H7 (cell line): ENCODE measurements around the gene NSUN2. TPM values are rescaled to one million over a fixed set of nuclear protein-coding genes. Genes with fewer than 3 reads are reported as not detected.

Experiments
- DNase-seq: peaks from one replicate; pipeline ENCODE4 v3.0.0; 2012
- H3K27me3 ChIP-seq: 2 replicates; pipeline ENCODE4 v1.6.0; 2011; ENCODE audit warnings: mild to moderate bottlenecking, low read length; ENCODE audit not compliant: control insufficient read depth, insufficient read depth
- H3K36me3 ChIP-seq: replicated peaks from 2 replicates; pipeline ENCODE4 v1.5.1; 2011; ENCODE audit warnings: low read length; ENCODE audit not compliant: control insufficient read depth, insufficient read depth
- H3K4me3 ChIP-seq: 2 replicates; pipeline ENCODE4 v1.5.1; 2011; ENCODE audit warnings: low read depth, mild to moderate bottlenecking, control low read depth, low read length, moderate library complexity; ENCODE audit not compliant: insufficient read depth
- total RNA-seq: library from RNA; depleted of rRNA; stranded (reverse); fragments of >200 nt; shearing (Covaris generic); gene quantifications from 2 replicates; pipeline ENCODE4 v1.2.3, GENCODE V29; 2014

The NSUN2 gene
- total RNA-seq, 1 experiment from 2014 or later: 73.1 TPM

DNA sequence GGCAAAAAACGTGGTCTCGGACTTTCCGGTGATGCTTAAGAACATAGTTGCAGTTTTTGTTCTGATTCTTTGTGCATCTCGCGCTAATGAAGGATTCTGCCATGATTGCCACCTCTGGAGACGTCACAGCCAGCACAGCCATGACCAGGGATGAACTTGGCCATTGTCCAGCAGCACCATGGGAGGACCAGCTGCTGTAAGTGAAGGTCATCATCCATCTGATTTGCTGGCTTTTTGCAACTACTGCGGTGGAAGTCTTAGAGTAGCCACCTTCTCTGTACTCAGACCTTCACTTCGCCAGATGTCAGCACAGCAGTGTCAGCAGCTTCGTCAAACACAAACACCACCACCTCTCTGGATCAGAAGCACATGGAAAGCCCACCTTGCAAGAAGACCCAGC is 45.7 kb downstream of the NSUN2 start:
- DNase-seq: no peak
- no peaks in the 10 kb centered on the region for H3K36me3 ChIP-seq
- peaks cover 16% of the 10 kb centered on the region for H3K27me3 ChIP-seq
- no peak overlapping the region for H3K4me3 ChIP-seq

DNA sequence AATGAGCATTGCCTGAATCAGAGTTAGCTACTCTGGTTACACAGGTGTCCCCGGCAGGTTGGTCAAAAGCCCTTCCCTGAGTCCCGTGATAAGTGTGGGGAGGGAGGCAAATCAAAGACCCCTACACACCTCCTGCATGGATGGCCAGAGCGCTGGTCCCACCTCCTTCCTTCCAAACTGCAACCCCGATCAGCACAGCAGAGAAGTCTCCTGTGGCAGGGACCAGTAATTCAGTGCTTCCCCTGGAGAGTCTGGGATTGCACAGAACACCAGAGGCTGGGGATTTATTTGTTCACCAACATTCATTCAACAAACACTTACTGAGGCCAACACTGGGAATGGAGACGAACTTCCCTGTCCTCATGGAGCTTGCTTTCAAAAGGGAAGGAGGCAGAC is 46.2 kb downstream of the NSUN2 start:
- Histone ChIP-seq H3K4me3 (no peak overlapping the region), H3K27me3 (peaks cover 19% of the 10 kb centered on the region), H3K36me3 (no peaks in the 10 kb centered on the region)
- no peak for DNase-seq

DNA sequence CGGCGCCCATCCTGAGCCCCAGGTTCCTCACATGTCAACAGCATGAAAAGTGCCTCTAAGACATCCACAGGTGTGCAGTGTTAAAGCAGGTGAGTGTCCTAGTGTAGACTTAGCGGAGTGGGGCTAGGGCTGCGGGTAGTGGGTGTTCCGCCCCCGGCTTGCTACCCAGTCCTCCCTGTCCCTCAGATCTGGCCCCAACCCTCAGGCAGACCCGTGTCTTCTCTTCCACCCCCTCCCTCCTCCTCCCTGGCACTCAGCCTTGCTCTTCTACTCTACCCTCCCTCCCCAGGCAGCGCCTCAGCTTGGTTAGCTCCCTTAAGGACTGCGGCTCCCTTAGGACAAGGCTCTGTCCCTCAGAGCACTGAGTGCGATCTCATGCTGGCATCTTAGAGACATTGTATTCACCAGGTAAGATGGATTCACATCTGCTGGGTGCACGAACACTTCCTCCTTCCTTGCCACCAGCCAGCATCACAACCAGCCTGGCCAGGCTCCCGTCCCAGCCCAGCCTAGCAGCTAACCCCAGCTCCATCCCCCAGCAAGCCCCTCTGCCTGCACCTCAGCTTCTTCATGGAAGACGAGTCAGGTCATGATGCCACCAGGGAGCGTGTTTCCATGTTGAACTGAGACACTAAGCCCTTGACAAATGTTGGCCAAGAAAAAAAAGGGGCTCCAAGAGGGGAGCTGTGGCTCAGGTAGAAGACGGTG is 46.8 kb downstream of the NSUN2 start:
- DNase-seq: peak; percentile 30
- Histone ChIP-seq H3K4me3 (no peak overlapping the region), H3K36me3 (no peaks in the 10 kb centered on the region), H3K27me3 (peaks cover 20% of the 10 kb centered on the region)

DNA sequence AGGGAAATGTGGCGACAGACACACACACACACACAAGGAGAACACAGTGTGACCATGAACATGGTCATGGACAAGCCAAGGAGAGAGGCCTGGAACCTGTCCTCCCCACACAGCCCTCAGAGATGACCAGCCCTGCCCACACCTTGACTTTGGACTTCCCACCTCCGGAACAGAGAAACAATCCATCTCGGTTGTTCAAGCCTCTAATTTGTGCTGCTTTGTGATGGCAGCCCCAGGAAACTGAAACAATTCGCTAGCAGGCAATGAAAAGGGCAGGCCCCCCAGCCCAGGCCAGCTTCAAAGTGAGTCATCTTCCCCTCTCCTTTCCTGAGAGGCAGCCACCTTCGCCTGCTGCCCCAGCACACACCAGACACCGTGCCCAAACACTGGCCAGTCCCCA is 47.7 kb downstream of the NSUN2 start:
- Histone ChIP-seq H3K27me3 (peaks cover 20% of the 10 kb centered on the region), H3K4me3 (no peak overlapping the region), H3K36me3 (no peaks in the 10 kb centered on the region)
- DNase-seq: no peak

DNA sequence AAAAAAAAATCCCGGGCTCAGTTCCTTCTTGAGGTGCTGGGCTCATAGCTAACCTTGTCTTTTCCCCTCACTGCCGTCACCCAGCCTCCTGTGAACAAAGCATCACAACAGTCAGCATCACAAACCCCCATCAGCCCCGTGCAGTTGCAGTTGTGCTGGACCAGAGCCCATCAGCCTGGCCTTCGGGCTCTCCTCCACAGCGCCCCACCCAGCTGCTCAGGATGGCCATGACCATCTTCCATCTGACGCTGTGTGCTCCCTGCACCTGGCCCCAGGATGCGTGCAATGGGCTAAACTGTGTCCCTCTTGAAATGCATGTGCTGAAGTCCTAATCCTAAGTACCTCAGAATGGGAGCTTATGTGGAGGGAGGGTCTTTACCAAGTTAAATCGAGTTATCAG is 48.1 kb downstream of the NSUN2 start:
- Histone ChIP-seq H3K27me3 (peaks cover 20% of the 10 kb centered on the region), H3K36me3 (no peaks in the 10 kb centered on the region), H3K4me3 (no peak overlapping the region)
- no peak for DNase-seq

DNA sequence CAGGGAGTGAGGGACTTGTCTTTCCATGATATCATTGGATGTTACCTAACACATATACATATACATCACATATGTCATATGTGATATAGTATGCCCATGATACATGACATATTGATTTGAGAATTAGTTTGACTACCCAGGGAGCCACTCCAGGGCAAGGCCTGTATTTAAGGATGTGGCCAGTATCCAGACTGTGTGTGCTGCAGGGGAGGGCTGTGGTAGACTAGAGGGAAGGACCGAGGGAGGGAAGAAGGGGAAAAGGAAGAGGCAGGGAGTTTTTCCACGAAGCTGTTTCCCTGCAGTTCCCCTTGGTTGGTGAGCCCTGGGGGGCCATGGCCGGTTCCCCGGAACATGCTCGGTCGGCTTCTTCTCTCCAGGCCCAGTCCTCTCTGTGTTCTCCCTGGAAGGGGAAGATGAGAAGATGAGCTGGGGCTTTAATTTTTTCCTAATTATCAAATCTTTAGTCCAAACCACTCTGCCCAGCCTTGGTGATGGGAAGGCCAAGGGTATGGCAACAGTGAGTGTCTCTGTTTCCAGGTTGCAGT is 48.7 kb downstream of the NSUN2 start:
- Histone ChIP-seq H3K4me3 (no peak overlapping the region), H3K36me3 (no peaks in the 10 kb centered on the region), H3K27me3 (peaks cover 20% of the 10 kb centered on the region)
- no peak for DNase-seq

DNA sequence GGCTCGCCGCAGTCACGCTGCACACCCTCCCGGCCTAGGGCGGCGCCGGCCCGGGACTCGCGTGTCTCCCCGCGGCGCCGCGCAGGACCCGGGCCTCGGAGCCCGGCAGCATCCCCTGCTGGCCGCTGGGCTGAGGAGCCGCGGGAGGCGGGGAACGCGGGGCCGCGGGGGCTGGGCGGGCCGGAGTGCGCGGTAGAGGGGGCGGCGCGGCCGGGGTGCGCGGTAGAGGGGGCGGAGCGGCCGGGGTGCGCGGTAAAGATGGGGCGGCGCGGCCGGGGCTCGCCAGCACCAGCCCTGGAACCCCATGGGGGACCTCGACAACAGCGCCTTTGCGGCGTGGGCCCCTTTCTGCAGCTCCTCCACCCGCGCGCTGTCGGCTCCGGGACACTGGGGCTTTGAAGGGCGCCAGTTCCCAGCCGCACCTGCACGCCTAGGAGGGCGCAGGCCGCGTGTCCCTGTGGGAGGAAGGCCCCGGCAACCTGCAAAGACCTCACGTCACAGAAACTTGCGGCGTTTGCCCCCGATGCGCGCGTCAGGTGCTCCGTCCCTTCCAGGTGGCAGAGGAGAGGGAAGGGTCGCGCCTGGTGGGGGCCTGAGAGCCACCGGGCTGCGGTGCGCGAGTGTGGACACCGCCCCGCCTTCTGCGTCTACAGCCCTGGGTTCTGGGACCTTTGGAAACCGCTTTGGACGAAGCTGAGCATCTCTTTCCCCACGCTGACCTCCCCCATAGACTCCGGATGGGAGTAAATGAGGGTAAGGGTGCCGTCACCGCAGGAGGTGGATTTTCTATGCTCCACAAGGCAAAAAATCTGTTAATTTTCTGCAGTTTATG is 49.6 kb downstream of the NSUN2 start:
- H3K27me3 ChIP-seq: peaks cover 22% of the 10 kb centered on the region
- DNase-seq: peak; percentile 97
- H3K4me3 ChIP-seq: peak overlapping the region; percentile 49
- no peaks in the 10 kb centered on the region for H3K36me3 ChIP-seq

GRCh38 chr5:6582507-6583048 is 50.3 kb downstream of the NSUN2 start:
- DNase-seq: no peak
- H3K36me3 ChIP-seq: no peaks in the 10 kb centered on the region
- H3K4me3 ChIP-seq: peak overlapping the region; percentile 33
- H3K27me3 ChIP-seq: peaks cover 22% of the 10 kb centered on the region

DNA sequence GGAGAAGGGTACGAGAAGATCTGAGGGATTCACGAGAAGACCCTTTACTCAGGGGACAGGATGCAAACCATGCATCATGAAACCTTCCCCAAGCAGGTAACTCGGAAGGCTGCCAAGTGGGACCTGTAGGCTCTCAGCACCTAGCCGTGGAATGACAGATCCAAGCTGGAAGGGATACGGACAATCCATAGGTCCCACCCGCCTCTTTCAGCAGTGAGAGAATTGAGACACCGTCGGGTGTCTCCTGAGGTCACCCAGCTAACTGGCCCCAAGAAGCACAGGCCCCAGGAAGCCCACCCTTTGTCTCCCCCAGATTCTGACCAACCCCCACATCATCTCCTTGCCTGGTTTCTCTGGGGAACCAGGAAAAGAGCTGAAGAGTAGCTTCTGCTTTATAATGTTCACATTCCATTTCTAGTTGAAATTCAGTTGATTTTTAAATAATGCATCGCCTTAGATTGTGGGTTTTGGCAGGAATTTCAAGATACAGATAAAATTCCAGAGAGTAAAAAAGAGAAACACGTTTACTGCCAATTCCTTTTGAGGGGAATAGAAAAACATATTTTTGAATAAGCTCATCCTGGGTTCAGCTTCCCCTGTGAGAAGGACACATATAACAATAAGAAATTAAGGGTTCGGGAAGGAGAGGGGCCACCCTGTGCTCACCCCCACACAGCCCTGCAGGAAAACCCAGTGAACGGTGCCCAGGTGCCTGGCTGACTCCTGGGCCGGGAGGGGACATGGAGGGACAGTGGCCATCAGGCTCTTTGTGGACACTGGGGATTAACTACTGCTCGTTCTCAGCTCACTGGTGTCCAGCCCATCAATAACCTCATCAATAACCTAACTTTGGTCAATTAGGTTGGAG is 51.1 kb downstream of the NSUN2 start:
- DNase-seq: no peak
- Histone ChIP-seq H3K4me3 (no peak overlapping the region), H3K27me3 (peaks cover 22% of the 10 kb centered on the region), H3K36me3 (no peaks in the 10 kb centered on the region)

- Histone ChIP-seq H3K4me3 (no peak overlapping the region), H3K27me3 (peaks cover 22% of the 10 kb centered on the region), H3K36me3 (no peaks in the 10 kb centered on the region)
- DNase-seq: no peak
Observed at GRCh38 chr5:6581090-6581489, 51.8 kb downstream of the NSUN2 start.

GRCh38 chr5:6579535-6579934 is 53.3 kb downstream of the NSUN2 start:
- H3K4me3 ChIP-seq: no peak overlapping the region
- no peak for DNase-seq
- peaks cover 22% of the 10 kb centered on the region for H3K27me3 ChIP-seq
- no peaks in the 10 kb centered on the region for H3K36me3 ChIP-seq

GRCh38 chr5:6578676-6579343 is 54.0 kb downstream of the NSUN2 start:
- peaks cover 21% of the 10 kb centered on the region for H3K27me3 ChIP-seq
- DNase-seq: no peak
- no peaks in the 10 kb centered on the region for H3K36me3 ChIP-seq
- H3K4me3 ChIP-seq: no peak overlapping the region

GRCh38 chr5:6576861-6577501 is 55.9 kb downstream of the NSUN2 start:
- H3K36me3 ChIP-seq: no peaks in the 10 kb centered on the region
- H3K27me3 ChIP-seq: peaks cover 5% of the 10 kb centered on the region; the same call in 1 of the 2 replicates
- H3K4me3 ChIP-seq: no peak overlapping the region
- peak; percentile 73 for DNase-seq
